SK-N-SH treated with all-trans-retinoic acid at 6 μM for 48 hours (cell line): ENCODE measurements around the gene CKMT2.

Experiments used
- ATAC-seq: fragments of 200-7000 bp; cut with Tn5 transposase; 3 replicates; pipeline ENCODE4 v1.9.1; 2020; ENCODE audit warnings: mild to moderate bottlenecking, moderate library complexity
- BACH2 ChIP-seq: fragments of 250-450 bp; sonication (Bioruptor Pico); IDR thresholded peaks from 2 replicates; pipeline ENCODE4 v1.9.0; 2021; ENCODE audit warnings: mild to moderate bottlenecking, borderline replicate concordance
- ISL1 ChIP-seq: fragments of 250-450 bp; sonication (Bioruptor Pico); IDR thresholded peaks from 2 replicates; pipeline ENCODE4 v2.1.2; 2022; ENCODE audit warnings: mild to moderate bottlenecking, moderate library complexity
- OSR1 ChIP-seq: fragments of 250-450 bp; sonication (Bioruptor Pico); IDR thresholded peaks from 2 replicates; pipeline ENCODE4 v1.8.0; 2022; ENCODE audit warnings: moderate library complexity, mild to moderate bottlenecking, inconsistent platforms
- PPARA ChIP-seq: fragments of 250-450 bp; sonication (Bioruptor Pico); IDR thresholded peaks from 2 replicates; pipeline ENCODE4 v1.5.0; 2020; ENCODE audit warnings: mild to moderate bottlenecking, borderline replicate concordance
- RARB ChIP-seq: fragments of 250-450 bp; sonication (Bioruptor Pico); IDR thresholded peaks from 2 replicates; pipeline ENCODE4 v1.8.0; 2021; ENCODE audit warnings: mild to moderate bottlenecking, moderate library complexity
- SNAI2 ChIP-seq: fragments of 250-450 bp; sonication (Bioruptor Pico); IDR thresholded peaks from 2 replicates; pipeline ENCODE4 v1.5.0; 2020; ENCODE audit warnings: mild to moderate bottlenecking, moderate library complexity
- TCF4 ChIP-seq: fragments of 250-450 bp; sonication (Bioruptor Pico); IDR thresholded peaks from 2 replicates; pipeline ENCODE4 v1.8.0; 2021; ENCODE audit warnings: mild to moderate bottlenecking, moderate library complexity, borderline replicate concordance
- TOX ChIP-seq: fragments of 250-450 bp; sonication (Bioruptor Pico); IDR thresholded peaks from 2 replicates; pipeline ENCODE4 v1.8.0; 2021; ENCODE audit warnings: mild to moderate bottlenecking, moderate library complexity, borderline replicate concordance
- ZC3H10 ChIP-seq: fragments of 250-450 bp; sonication (Bioruptor Pico); IDR thresholded peaks from 2 replicates; pipeline ENCODE4 v1.5.1; 2021; ENCODE audit warnings: mild to moderate bottlenecking, moderate library complexity
- ZFP3 ChIP-seq: fragments of 250-450 bp; sonication (Bioruptor Pico); IDR thresholded peaks from 2 replicates; pipeline ENCODE4 v1.5.0; 2020; ENCODE audit warnings: mild to moderate bottlenecking, moderate library complexity
- ZNF565 ChIP-seq: fragments of 450-650 bp; formaldehyde crosslinking; conservative IDR thresholded peaks from 2 replicates; pipeline ENCODE4 v1.5.0; 2020; ENCODE audit warnings: low read depth, mild to moderate bottlenecking, moderate library complexity
- TF ChIP-seq, protein P1 (sequence below): fragments of 250-450 bp; sonication (Bioruptor Pico); IDR thresholded peaks from 2 replicates; pipeline ENCODE4 v1.5.0; 2020; ENCODE audit warnings: mild to moderate bottlenecking, moderate library complexity
- TF ChIP-seq, protein P2 (sequence below): fragments of 250-450 bp; sonication (Bioruptor Pico); IDR thresholded peaks from 2 replicates; pipeline ENCODE4 v1.5.1; 2020; ENCODE audit warnings: low read depth, mild to moderate bottlenecking, moderate library complexity

The CKMT2 gene

DNA sequence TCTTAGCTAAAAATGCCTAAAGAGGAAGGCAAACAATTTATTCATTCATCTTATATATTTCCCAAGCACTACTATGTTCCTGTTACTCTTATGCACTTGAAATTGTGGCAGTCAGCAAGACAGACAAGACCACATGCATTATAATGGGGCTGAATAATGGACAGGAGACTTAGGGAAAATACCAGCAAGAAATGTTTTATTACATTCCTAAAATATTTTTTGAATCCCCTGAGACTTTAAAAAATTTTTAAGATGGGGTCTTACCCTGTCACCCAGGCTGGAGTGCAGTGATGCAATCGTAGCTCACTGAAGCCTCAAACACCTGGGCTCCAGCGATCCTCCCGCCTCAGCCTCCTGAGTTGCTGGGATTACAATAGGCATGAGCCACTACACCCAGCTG is 81.5 kb downstream of the CKMT2 start:
- ATAC-seq = no peak
- TF ChIP-seq TOX (no peak), ZC3H10 (CRISPR knock-in tag) (no peak), OSR1 (no peak), ZFP3 (CRISPR knock-in tag) (no peak), TCF4 (no peak), ZNF565 (CRISPR knock-in tag) (no peak), BACH2 (no peak), SNAI2 (CRISPR knock-in tag) (no peak), PPARA (no peak)
- TF ChIP-seq, protein P1, sequence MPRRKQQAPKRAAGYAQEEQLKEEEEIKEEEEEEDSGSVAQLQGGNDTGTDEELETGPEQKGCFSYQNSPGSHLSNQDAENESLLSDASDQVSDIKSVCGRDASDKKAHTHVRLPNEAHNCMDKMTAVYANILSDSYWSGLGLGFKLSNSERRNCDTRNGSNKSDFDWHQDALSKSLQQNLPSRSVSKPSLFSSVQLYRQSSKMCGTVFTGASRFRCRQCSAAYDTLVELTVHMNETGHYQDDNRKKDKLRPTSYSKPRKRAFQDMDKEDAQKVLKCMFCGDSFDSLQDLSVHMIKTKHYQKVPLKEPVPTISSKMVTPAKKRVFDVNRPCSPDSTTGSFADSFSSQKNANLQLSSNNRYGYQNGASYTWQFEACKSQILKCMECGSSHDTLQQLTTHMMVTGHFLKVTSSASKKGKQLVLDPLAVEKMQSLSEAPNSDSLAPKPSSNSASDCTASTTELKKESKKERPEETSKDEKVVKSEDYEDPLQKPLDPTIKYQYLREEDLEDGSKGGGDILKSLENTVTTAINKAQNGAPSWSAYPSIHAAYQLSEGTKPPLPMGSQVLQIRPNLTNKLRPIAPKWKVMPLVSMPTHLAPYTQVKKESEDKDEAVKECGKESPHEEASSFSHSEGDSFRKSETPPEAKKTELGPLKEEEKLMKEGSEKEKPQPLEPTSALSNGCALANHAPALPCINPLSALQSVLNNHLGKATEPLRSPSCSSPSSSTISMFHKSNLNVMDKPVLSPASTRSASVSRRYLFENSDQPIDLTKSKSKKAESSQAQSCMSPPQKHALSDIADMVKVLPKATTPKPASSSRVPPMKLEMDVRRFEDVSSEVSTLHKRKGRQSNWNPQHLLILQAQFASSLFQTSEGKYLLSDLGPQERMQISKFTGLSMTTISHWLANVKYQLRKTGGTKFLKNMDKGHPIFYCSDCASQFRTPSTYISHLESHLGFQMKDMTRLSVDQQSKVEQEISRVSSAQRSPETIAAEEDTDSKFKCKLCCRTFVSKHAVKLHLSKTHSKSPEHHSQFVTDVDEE (CRISPR knock-in tag) = no peak
- TF ChIP-seq, protein P2, sequence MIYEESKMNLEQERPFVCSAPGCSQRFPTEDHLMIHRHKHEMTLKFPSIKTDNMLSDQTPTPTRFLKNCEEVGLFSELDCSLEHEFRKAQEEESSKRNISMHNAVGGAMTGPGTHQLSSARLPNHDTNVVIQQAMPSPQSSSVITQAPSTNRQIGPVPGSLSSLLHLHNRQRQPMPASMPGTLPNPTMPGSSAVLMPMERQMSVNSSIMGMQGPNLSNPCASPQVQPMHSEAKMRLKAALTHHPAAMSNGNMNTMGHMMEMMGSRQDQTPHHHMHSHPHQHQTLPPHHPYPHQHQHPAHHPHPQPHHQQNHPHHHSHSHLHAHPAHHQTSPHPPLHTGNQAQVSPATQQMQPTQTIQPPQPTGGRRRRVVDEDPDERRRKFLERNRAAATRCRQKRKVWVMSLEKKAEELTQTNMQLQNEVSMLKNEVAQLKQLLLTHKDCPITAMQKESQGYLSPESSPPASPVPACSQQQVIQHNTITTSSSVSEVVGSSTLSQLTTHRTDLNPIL (CRISPR knock-in tag) = no peak

DNA sequence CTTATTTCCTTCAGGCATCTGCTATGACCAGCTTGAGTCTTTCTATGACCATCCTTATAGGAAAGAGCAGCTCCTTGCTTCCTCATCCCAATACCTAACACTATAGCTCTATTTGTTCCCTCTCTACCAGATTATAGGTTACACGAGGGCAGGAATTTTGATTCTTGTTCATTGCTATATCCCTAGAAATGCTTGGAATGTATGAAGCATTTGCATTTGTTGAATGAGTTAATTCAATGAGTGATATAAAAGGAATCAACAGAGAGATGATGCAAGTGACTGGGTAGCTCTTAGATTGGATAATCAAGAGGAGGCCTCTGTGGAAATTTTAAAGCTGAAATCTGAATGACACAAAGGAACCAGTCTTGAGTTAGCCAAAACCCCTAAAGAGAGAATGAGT is 82.2 kb downstream of the CKMT2 start:
- peak; percentile 39; the same call in 2 of the 3 replicates for ATAC-seq
- TF ChIP-seq RARB (CRISPR knock-in tag) (no peak), ISL1 (CRISPR knock-in tag) (0 out of 2 replicates have a peak, but pooled peaks have one; percentile 10), PPARA (no peak)

DNA sequence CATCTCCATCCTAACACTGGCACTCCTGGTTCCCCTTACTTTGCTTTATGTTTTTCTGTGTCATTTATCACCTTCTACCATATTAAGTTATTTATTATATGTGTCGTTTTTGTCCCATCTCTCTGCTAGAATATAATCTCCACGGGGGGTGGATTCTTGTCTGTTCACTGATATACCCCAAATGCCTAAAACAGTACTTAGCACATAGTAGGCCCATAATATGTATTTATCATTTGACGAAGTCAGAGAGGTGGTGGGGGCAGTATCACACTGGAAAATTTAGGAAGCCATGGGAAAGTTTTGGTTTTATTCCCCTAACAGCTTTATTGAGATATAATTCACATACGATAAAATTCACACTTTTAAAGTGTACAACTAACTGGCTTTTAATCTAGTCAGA is 82.7 kb downstream of the CKMT2 start:
- TF ChIP-seq ZFP3 (CRISPR knock-in tag) (no peak), ISL1 (CRISPR knock-in tag) (no peak)
- TF ChIP-seq, all 23 proteins: peak for 0
- ATAC-seq = no peak
